GM19351 (cell line): Measurements from ENCODE around the gene MYL6B.

Source experiments
- ATAC-seq: cut with Tn5 transposase; IDR thresholded peaks from one replicate; pipeline ENCODE4 v1.9.1; 2021; ENCODE audit warnings: mild to moderate bottlenecking, moderate library complexity; ENCODE audit not compliant: unreplicated experiment

Gene MYL6B

DNA sequence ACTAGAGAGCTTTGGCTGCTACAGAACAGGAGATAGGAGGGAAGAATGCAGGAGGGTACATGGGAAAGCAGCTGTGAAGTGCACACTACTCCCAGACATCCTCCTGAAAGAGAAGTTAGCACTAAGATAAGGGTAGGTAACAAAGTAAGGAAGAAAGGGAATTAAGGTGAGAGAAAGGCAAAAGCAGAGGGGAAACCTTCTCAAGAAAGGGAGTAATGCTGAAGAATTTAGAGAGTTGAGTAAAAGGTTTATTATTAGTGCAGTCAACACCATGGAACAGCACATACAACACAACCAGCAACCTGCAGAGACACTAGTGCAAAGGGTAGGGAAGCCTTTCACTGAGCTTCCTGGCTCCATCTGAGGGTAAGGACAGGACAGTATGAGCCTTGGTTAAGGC lies 51.9 kb downstream of the MYL6B start:
- ATAC-seq: no peak

GRCh38 chr12:56205445-56205844 lies 53.1 kb downstream of the MYL6B start:
- no peak for ATAC-seq

DNA sequence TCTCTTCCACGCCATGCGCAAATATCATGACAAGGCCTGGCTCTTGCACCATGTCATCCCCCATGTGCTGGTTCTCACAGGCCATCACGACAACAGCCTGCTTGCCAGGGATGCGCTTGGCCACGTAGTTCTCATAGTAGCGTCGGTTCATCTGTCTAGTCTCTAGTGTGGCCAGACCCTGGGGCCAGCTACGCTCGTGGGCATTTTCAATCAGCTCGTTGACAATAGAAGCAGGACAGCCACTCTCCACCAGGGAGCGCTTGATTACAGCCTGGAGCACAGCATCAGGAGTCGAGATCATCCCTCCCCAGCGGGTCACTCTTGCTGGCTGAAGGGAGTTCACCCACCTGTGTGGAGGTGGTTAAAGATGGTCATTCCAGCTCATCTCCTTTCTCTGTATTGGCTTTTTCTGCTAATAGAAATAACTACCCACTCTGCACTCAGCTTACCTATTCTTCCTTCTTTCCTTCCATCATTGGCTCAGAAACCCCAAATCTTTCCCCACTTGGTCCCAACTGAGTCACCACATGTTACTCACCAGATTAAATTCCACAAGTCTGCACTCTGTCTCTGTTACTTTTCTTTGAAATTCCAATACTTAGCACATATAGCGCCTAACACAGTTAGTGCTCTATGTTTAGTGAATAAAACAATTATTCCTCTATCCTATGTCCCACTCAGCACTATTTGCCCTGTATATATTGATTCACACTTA lies 54.2 kb downstream of the MYL6B start:
- ATAC-seq: no peak
